ENCODE results near the gene SCFD2. TPM values are rescaled to one million over a fixed set of nuclear protein-coding genes. Genes with fewer than 3 reads are reported as not detected.

The SCFD2 gene
- total and polyA plus RNA-seq, 2 of the 8 experiments (the other 6 are each of a cell fraction or from before 2014, with no cell fraction given) = 6.2 to 10.2 TPM

GRCh38 chr4:52852041-52852440 is 513.8 kb downstream of the SCFD2 start (continued):
- TF ChIP-seq GABPA (IDR thresholded peaks at IDR 0.05; ENCODE audit: borderline replicate concordance, insufficient read depth, low read length) (no peak), CTBP2 (IDR thresholded peaks at IDR 0.05; ENCODE audit: borderline replicate concordance, insufficient read depth, insufficient read length, low read length) (no peak), TBP (IDR thresholded peaks at IDR 0.05; ENCODE audit: low read depth, low read length) (no peak), EP300 (IDR thresholded peaks at IDR 0.05; ENCODE audit: borderline replicate concordance in 1 of 2, low read depth in 2 of 2, low read length in 2 of 2) (no peak), CEBPB (IDR thresholded peaks at IDR 0.05; ENCODE audit: low read depth, low read length) (no peak), KDM1A (IDR thresholded peaks at IDR 0.05; ENCODE audit: borderline replicate concordance, low read length) (no peak), RNF2 (IDR thresholded peaks at IDR 0.05; ENCODE audit: borderline replicate concordance, low read depth, low read length, missing control alignments, poor library complexity, severe bottlenecking) (no peak), KDM4A (IDR thresholded peaks at IDR 0.05; ENCODE audit: low read depth, low read length, severe bottlenecking) (no peak)

Measured in H1 (cell line).